Aorta (tissue), 5 donors: Measurements from ENCODE around the gene CHCT1. TPM values are rescaled to one million over a fixed set of nuclear protein-coding genes. Genes with fewer than 3 reads are reported as not detected.

Experiments used
- ATAC-seq: fragments of 200-7000 bp; cut with Tn5 transposase; one replicate; pipeline ENCODE4 v1.9.1; 2022; ENCODE audit warnings: moderate library complexity; ENCODE audit not compliant: low FRiP score
- DNase-seq, 2 donors: peaks; one replicate each; pipeline ENCODE4 v3.0.0-alpha.2; 2020
- H3K27ac ChIP-seq, 2 donors: one replicate each; pipeline ENCODE4 v1.5.1; 2013; ENCODE audit warnings: low read length in 2 of 2, mild to moderate bottlenecking in 2 of 2, moderate library complexity in 2 of 2, control low read depth in 1 of 2, inconsistent platforms in 1 of 2, low read depth in 1 of 2
- H3K27me3 ChIP-seq, 2 donors: one replicate each; pipeline ENCODE4 v1.6.1; 2013; ENCODE audit warnings: control low read depth in 1 of 2, low read length in 1 of 2, mild to moderate bottlenecking in 1 of 2, moderate library complexity in 1 of 2; ENCODE audit not compliant: insufficient read depth in 2 of 2, control insufficient read depth in 1 of 2
- H3K36me3 ChIP-seq, 2 donors: one replicate each; pipeline ENCODE4 v1.6.1; 2013; ENCODE audit warnings: control low read depth in 1 of 2, low read length in 1 of 2, mild to moderate bottlenecking in 1 of 2; ENCODE audit not compliant: insufficient read depth in 2 of 2, control insufficient read depth in 1 of 2
- H3K4me1 ChIP-seq, 2 donors: one replicate each; pipeline ENCODE4 v1.6.1; 2013; ENCODE audit warnings: low read length in 2 of 2, control low read depth in 1 of 2, mild to moderate bottlenecking in 1 of 2, moderate library complexity in 1 of 2; ENCODE audit not compliant: insufficient read depth in 2 of 2, control insufficient read depth in 1 of 2
- H3K4me3 ChIP-seq, 2 donors: one replicate each; pipeline ENCODE4 v1.5.1; 2013; ENCODE audit warnings: low read length in 2 of 2, control low read depth in 1 of 2, mild to moderate bottlenecking in 1 of 2
- H3K9me3 ChIP-seq: one replicate; pipeline ENCODE4 v1.6.1; 2013; ENCODE audit warnings: mild to moderate bottlenecking, low read length; ENCODE audit not compliant: control insufficient read depth
- WGBS, 2 donors: extraction: QIAGEN DNeasy Blood & Tissue Kit; methylation state at CpG; one replicate each; pipeline ENCODE4 v1.1.7; 2013; 5-methylcytosine and 5-hydroxymethylcytosine counted together
- intact Hi-C, 2 donors: fragments of 100-400 bp; cut with DNase I; formaldehyde crosslinking; loops; one replicate each; pipeline versions ENCODE4 v1.14.2 to v1.15.0; 2022
- polyA plus RNA-seq, 2 donors: library from polyadenylated mRNA; stranded (reverse); fragments of 200-250 nt; gene quantifications; one replicate each; pipeline ENCODE4 v1.2.3, GENCODE V29; 2013
- total RNA-seq, 2 donors: library from RNA; stranded (reverse); fragmentation: NEBNext Ultra II Directional; extraction: Animal tissue kit (Norgen Biotek cat#: 25700); gene quantifications; one replicate each; pipeline ENCODE4 v1.2.1, GENCODE V29; 2021
- donor health status: healthy with polysubstance abuse.
- donor health status: Bipolar disorder and iron deficiency.
- donor health status: DM: no; HTN: no; CAD: no.
- donor health status: DM: no; HTN: no; CAD: no.
- donor health status: DM: yes; HTN: yes; CAD: no.

The CHCT1 gene
- total and polyA plus RNA-seq, 4 donors: not detected

- no peak overlapping the region for H3K4me3 ChIP-seq
- H3K27me3 ChIP-seq: no peaks in the 10 kb centered on the region
- ATAC-seq (no peak), DNase-seq (no peak)
- H3K4me1 ChIP-seq: peaks cover 0 to 2% of the 10 kb centered on the region in 2 donors
- H3K9me3 ChIP-seq: no peaks in the 10 kb centered on the region
- no peaks in the 10 kb centered on the region for H3K36me3 ChIP-seq
- no peak overlapping the region for H3K27ac ChIP-seq
- 92 to 95% methylated on average over 3 of the region's 3 CpGs for WGBS, 2 donors
- intact Hi-C loops: no loop called here
These were observed 34.6 kb upstream of the CHCT1 start for GRCh38 chr17:60387666-60388065.

GRCh38 chr17:60388742-60389141 lies 33.5 kb upstream of the CHCT1 start:
- WGBS, 2 donors: 55 to 57% methylated on average over 3 of the region's 3 CpGs
- Histone ChIP-seq H3K27ac (no peak overlapping the region), H3K36me3 (no peaks in the 10 kb centered on the region), H3K4me1 (no peaks in the 10 kb centered on the region), H3K27me3 (no peaks in the 10 kb centered on the region), H3K4me3 (no peak overlapping the region), H3K9me3 (no peaks in the 10 kb centered on the region)
- ATAC-seq: no peak
- intact Hi-C loops: no loop called here
- no peak for DNase-seq

GRCh38 chr17:60390186-60390585 lies 32.1 kb upstream of the CHCT1 start:
- ATAC-seq (no peak), DNase-seq (no peak)
- Histone ChIP-seq H3K27ac (no peak overlapping the region), H3K27me3 (no peaks in the 10 kb centered on the region), H3K36me3 (no peaks in the 10 kb centered on the region), H3K9me3 (no peaks in the 10 kb centered on the region), H3K4me3 (peak overlapping the region in 1 of 2 donors; percentile 43), H3K4me1 (no peaks in the 10 kb centered on the region)
- intact Hi-C loops: no loop called here
- WGBS, 2 donors: 26 to 28% methylated on average over 2 of the region's 2 CpGs

- no peaks in the 10 kb centered on the region for H3K27me3 ChIP-seq
- no peak for ATAC-seq
- peak in 1 of 2 donors; percentile 54 for DNase-seq
- 2% methylated on average over 15 of the region's 15 CpGs for WGBS, 2 donors
- intact Hi-C loops: no loop called here
- no peaks in the 10 kb centered on the region for H3K4me1 ChIP-seq
- peak overlapping the region; percentile 43 to 74 for H3K4me3 ChIP-seq
- no peaks in the 10 kb centered on the region for H3K36me3 ChIP-seq
- peak overlapping the region in 1 of 2 donors; percentile 41 for H3K27ac ChIP-seq
- H3K9me3 ChIP-seq: no peaks in the 10 kb centered on the region
These were observed 31.3 kb upstream of the CHCT1 start for GRCh38 chr17:60390925-60391470.

- no peaks in the 10 kb centered on the region for H3K27me3 ChIP-seq
- peak overlapping the region; percentile 43 to 74 for H3K4me3 ChIP-seq
- no peaks in the 10 kb centered on the region for H3K9me3 ChIP-seq
- peak; percentile 84 for ATAC-seq
- H3K4me1 ChIP-seq: no peaks in the 10 kb centered on the region
- peak overlapping the region in 1 of 2 donors; percentile 41 for H3K27ac ChIP-seq
- no peaks in the 10 kb centered on the region for H3K36me3 ChIP-seq
- 0% methylated on average over 29 to 36 of the region's 36 CpGs for WGBS, 2 donors
- intact Hi-C loops: loop anchor here in 1 of 2 donors (2.0 kb wide), 1 partner anchor 77 kb away; no protein-coding TSS in a partner anchor
- no peak for DNase-seq
These were observed 30.7 kb upstream of the CHCT1 start for GRCh38 chr17:60391471-60392041.

- Histone ChIP-seq H3K36me3 (no peaks in the 10 kb centered on the region), H3K27ac (peak within 1 kb of the TSS; percentile 37 to 76), H3K9me3 (no peaks in the 10 kb centered on the region), H3K4me3 (peak within 1 kb of the TSS; percentile 43 to 74), H3K27me3 (no peaks in the 10 kb centered on the region), H3K4me1 (no peaks in the 10 kb centered on the region)
- intact Hi-C loops: loop anchor here in 1 of 2 donors (2.0 kb wide), 1 partner anchor 77 kb away; no protein-coding TSS in a partner anchor
- peak; percentile 100 for ATAC-seq
- 1% methylated on average over 55 to 68 of the region's 68 CpGs for WGBS, 2 donors
- DNase-seq: peak; percentile 100
These were observed 30.0 kb upstream of the CHCT1 start, which contains the start of gene USP32 for GRCh38 chr17:60392042-60392844. USP32 (minus strand) TSS chr17:60392133; CDS start chr17:60391939, 194 bp downstream.

- Histone ChIP-seq H3K4me1 (no peaks in the 10 kb centered on the region), H3K27ac (peak overlapping the region; percentile 37 to 76), H3K4me3 (peak overlapping the region; percentile 31 to 61), H3K9me3 (no peaks in the 10 kb centered on the region), H3K27me3 (no peaks in the 10 kb centered on the region), H3K36me3 (no peaks in the 10 kb centered on the region)
- WGBS, 2 donors: 19 to 20% methylated on average over 17 of the region's 17 CpGs
- ATAC-seq (no peak), DNase-seq (peak in 1 of 2 donors; percentile 53)
- intact Hi-C loops: loop anchor here in 1 of 2 donors (2.0 kb wide), 1 partner anchor 76 kb away; no protein-coding TSS in a partner anchor
These were observed 29.2 kb upstream of the CHCT1 start for GRCh38 chr17:60392845-60393702.
